Inflammatory macrophage (primary cell): Measurements from ENCODE around the gene CYSLTR1.
"Not testable (repeated sequence)": the region's sequence is repeated elsewhere in the genome, so short reads cannot be mapped to it uniquely, and the experiment has no call there.

Experiments
- DNase-seq, 2 donors: peaks; one replicate each; pipeline ENCODE4 v3.0.0-alpha.2; 2020 to 2022
- total RNA-seq, 18 experiments: gene quantifications; one replicate each; lab custom pipeline; 2026; ENCODE audit warnings: mixed read lengths in 6 of 18, inconsistent platforms in 2 of 18; lab: John Stamatoyannopoulos, UW

Gene CYSLTR1, protein sequence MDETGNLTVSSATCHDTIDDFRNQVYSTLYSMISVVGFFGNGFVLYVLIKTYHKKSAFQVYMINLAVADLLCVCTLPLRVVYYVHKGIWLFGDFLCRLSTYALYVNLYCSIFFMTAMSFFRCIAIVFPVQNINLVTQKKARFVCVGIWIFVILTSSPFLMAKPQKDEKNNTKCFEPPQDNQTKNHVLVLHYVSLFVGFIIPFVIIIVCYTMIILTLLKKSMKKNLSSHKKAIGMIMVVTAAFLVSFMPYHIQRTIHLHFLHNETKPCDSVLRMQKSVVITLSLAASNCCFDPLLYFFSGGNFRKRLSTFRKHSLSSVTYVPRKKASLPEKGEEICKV
- total RNA-seq, result 2.2 to 61.4 (median 21.6) reads per million in 18 experiments

- DNase-seq, result peak; percentile 54 to 73
These were observed at the start of gene CYSLTR1 for GRCh38 chrX:78327370-78328086. Gene CYSLTR1 (minus strand): TSS chrX:78327611. CDS start chrX:78273746, 53,865 bp downstream.

DNA sequence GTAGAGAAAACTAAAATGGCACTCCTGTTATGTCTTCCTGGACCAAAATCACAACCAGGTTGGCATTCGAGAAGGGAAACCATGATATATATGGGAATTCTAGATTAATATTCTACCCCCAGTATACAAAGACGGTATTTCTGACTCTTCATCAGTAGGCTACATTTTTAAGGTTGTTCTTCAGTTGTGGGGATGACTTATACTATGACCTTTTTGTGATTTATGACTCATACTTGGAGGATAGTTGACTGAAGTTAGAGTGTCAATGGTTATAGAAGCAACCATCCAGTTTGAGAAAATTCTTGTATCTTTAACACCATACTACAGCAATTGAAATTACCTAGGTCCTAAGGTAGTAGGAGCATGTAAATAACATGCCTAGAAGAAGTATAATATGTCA, 49.8 kb upstream of the CYSLTR1 start:
- DNase-seq, result no peak

DNA sequence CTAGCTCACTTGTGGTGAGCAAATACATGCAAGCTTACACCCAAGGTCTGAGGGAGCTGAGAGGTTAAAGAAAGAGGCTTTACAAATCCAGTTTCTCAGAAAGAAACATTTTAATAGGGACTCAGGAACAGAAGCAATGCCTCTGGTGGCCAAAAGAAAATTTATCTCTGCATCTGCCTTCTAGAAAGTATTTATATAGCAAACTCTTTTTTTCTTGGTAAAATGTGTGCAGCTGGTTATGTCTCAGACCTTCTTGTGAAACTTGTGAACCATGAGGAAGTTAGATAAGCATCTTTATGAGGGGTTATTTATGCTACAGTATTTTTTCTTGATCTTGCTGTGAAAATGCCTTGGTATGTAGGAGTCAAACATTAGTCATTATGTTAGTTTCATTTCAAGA, 48.5 kb upstream of the CYSLTR1 start:
- DNase-seq, result peak; percentile 36 to 41

- DNase-seq, result no peak
These were observed 39.2 kb upstream of the CYSLTR1 start for GRCh38 chrX:78366576-78366975.

DNA sequence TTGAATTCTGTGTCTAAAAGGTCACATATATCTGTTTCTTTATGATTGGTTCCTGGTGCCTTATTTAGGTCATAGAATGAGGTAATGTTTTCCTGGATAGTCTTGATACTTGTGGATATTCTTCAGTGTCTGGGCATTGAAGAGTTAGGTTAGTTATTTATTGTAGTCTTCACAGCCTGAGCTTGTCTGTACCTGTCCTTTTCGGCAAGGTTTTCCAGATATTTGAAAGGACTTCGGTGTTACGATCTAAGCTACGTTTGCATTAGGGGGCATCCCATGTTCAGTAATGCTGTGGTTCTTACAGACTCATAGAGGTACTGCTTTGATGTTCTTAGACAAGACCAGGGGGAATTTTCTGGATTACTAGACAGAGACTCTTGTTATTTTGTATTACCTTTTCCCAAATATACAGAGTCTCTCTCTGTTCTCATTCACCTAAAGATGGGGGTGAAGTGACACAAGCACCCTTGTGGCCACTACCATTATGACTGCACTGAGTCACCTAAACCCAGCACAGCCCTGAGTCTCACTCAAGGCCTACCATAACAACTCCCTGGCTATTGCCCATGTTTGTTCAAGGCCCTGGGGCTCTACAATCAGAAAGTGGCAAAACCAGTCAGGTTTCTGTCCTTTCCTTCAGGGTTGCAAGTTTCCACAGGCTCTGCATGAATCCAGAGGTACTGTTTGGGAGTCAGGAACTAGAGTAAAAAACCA, 30.1 kb upstream of the CYSLTR1 start:
- DNase-seq, result no peak

- no peak for DNase-seq
These were observed 6.1 kb upstream of the CYSLTR1 start for GRCh38 chrX:78333521-78333920.

DNA sequence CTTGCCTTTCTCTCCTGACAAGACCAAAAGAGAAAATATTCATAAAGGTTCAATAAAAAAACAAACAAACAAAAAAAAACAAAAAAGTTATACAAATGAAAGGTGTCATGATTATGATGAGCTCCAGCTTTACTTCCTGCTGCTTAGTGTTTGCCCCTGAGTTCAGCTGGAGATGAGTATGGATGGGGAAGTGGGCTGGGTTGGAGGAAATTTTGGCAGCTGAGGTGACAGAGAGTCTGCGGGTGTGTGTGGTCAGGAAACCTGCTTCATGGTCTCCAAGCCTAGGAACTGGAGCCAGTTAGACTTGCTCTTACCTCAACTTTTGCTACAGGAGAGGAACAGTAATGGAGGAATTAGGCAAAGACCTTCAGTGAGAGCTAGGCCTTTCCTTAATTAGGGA, 4.3 kb upstream of the CYSLTR1 start:
- no peak for DNase-seq

- DNase-seq, result no peak
These were observed 3.1 kb upstream of the CYSLTR1 start for GRCh38 chrX:78330540-78330939.

DNA sequence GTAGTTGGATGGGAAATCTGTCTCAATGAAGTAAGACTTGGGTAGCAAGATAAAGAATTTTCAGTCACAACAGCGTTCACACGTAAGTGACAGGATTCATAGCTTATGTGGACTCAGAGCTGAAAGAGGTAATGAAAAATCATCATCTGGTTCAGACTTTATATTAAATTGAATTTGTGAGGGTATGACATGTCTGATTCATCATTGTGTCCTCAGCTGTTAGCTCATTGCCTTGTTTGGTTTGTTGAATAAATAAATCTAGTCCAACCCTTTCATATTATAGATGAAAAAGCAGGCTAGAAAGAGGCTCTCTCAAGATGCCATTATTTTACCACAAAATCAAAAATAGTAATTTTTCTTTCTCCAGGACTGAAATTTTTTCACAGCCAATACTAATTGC, 2.7 kb upstream of the CYSLTR1 start:
- no peak for DNase-seq

DNA sequence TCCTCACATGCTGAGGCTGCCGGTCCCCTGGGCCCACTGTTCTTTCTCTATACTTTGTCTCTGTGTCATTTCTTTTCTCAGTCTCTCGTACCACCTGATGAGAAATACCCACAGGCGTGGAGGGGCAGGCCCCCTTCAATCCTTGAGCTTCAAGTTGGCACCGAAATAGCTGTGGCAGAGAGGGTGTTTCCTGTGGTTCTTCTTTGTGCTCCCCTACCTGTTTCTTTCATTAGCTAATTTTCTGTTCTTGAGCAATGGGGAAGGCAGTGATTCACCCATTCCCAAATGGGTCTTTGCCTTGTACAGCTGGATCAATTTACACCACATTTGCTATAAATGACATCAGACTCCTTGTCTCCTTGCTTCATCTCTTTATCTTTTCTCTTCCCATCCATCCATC, 2.1 kb upstream of the CYSLTR1 start:
- DNase-seq, result no peak

- DNase-seq, result peak in 1 of 2 donors; percentile 27
These were observed 1.0 kb downstream of the CYSLTR1 start for GRCh38 chrX:78326401-78326800.

GRCh38 chrX:78322863-78323262, 4.5 kb downstream of the CYSLTR1 start:
- peak in 1 of 2 donors; percentile 9 for DNase-seq

DNA sequence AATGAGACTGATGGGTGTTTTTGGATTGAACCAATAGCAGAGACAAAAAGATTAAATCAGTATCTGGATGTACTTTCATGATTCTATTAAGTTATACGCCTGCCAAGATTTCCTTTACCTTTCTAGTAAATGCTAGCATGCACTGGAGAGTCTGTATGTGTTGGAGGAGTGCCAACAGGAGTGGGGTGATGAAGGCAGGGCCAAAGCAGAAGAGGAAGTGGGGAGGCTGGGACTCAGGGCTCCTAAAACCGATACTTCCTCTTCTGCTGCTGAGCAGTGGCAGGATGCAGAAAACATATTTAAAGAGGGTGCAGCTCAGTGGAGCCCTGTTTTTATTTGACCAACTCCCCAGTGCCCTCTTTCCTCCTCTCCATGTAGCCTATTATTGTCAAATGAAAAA, 5.6 kb downstream of the CYSLTR1 start:
- DNase-seq, result peak; percentile 71 to 75

GRCh38 chrX:78316265-78316664, 11.1 kb downstream of the CYSLTR1 start:
- peak; percentile 47 to 52 for DNase-seq

DNA sequence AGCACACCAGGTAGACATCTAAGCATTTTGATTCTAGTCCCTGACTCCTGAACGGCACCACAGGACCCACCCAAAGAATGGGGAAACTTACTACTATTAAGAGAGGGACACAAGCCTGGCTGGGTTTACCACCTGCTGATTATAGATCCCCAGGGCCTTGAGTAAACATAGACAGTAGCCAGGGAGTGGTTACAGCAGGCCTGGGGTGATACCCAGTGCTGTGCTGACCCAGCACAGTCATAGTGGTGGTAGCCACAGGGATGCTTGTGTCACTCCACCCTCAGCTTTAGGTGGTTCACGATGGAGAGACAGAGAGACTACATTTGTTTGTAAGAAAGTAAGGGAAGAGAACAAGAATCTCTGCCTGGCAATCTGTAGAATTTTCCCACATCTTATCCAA, 11.7 kb downstream of the CYSLTR1 start:
- DNase-seq, result no peak

DNA sequence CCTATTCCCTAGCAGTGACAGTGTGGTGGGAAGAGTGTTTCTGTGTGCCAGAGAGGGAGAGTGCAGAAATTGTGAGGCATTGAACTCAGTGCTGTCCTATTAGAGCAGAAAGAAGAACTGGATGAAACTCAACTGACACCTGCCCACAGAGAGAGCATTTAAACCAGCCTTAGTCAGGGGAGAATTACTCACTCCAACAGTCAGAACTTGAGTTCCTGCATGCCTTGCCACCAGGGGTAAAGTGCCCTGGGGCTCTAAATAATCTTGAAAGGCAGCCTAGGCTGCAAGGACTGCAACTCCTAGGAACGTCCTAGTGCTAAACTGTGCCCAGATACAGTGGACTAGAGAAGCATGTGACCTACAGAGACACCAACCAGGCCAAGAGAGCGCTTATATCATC, 12.8 kb downstream of the CYSLTR1 start:
- DNase-seq, result peak; percentile 33 to 68

- no peak for DNase-seq
These were observed 13.9 kb downstream of the CYSLTR1 start for GRCh38 chrX:78313526-78313925.

GRCh38 chrX:78307665-78308064, 19.7 kb downstream of the CYSLTR1 start:
- DNase-seq, result no peak

GRCh38 chrX:78303086-78303485, 24.3 kb downstream of the CYSLTR1 start:
- DNase-seq, result no peak

- DNase-seq, result not testable (repeated sequence)
These were observed 26.5 kb downstream of the CYSLTR1 start for GRCh38 chrX:78300933-78301332.

DNA sequence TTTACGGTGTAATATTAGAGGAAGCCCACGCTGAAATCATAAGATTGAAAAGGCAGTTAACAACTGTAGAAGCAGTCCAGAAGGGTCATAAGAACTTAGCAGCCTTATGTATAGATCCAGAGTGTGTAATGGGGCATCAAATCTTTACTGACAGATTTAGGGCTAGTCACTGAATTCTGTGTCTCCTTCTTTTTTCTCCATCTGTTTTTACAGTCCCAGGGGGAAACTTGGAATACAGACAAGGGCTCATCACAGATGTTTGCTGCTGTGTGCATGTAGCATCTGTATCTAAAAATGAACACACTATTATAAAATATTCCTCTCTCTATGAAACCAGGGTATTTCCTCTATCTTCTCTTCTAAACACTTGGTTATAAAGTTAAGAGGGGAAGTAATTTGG, 43.9 kb downstream of the CYSLTR1 start:
- DNase-seq, result no peak

GRCh38 chrX:78237127-78237526, 90.3 kb downstream of the CYSLTR1 start:
- DNase-seq, result no peak

GRCh38 chrX:78226047-78226446, 101.4 kb downstream of the CYSLTR1 start:
- DNase-seq, result not testable (repeated sequence)
